Stomach smooth muscle (tissue), 2 donors: ENCODE data around the gene ACO2.

Source experiments
- H3K27ac ChIP-seq: one replicate; pipeline ENCODE4 v1.7.0; 2013; ENCODE audit warnings: mild to moderate bottlenecking, low read length, inconsistent platforms
- H3K27me3 ChIP-seq, 2 donors: one replicate each; pipeline ENCODE4 v1.7.0; 2013; ENCODE audit warnings: low read length in 2 of 2; ENCODE audit not compliant: insufficient read depth in 2 of 2, control insufficient read depth in 1 of 2
- H3K36me3 ChIP-seq, 2 donors: one replicate each; pipeline ENCODE4 v1.7.0; 2013; ENCODE audit warnings: low read length in 2 of 2; ENCODE audit not compliant: control insufficient read depth in 2 of 2, insufficient read depth in 2 of 2
- H3K4me1 ChIP-seq: one replicate; pipeline ENCODE4 v1.7.0; 2013; ENCODE audit warnings: low read length; ENCODE audit not compliant: control insufficient read depth, insufficient read depth
- H3K4me3 ChIP-seq, 2 donors: one replicate each; pipeline ENCODE4 v1.7.0; 2013; ENCODE audit warnings: low read length in 2 of 2
- H3K9ac ChIP-seq, 2 donors: one replicate each; pipeline ENCODE4 v1.7.0; 2013; ENCODE audit warnings: low read length in 2 of 2, mild to moderate bottlenecking in 1 of 2
- H3K9me3 ChIP-seq, 2 donors: one replicate each; pipeline ENCODE4 v1.7.0; 2013; ENCODE audit warnings: low read length in 2 of 2; ENCODE audit not compliant: control insufficient read depth in 2 of 2
- donor health status: healthy.
- donor health status: Pancreatic carcinoma.

Gene ACO2

GRCh38 chr22:41560095-41560471 lies 91.2 kb downstream of the ACO2 start:
- peaks cover 40% of the 10 kb centered on the region for H3K4me1 ChIP-seq
- H3K27ac ChIP-seq, result no peak overlapping the region
- no peaks in the 10 kb centered on the region for H3K9me3 ChIP-seq
- no peak overlapping the region for H3K9ac ChIP-seq
- no peaks in the 10 kb centered on the region for H3K27me3 ChIP-seq
- H3K36me3 ChIP-seq, result no peaks in the 10 kb centered on the region
- no peak overlapping the region for H3K4me3 ChIP-seq

- peak overlapping the region; percentile 33 to 66 for H3K9ac ChIP-seq
- H3K9me3 ChIP-seq, result no peaks in the 10 kb centered on the region
- no peaks in the 10 kb centered on the region for H3K36me3 ChIP-seq
- peaks cover 38% of the 10 kb centered on the region for H3K4me1 ChIP-seq
- no peaks in the 10 kb centered on the region for H3K27me3 ChIP-seq
- H3K27ac ChIP-seq, result peak overlapping the region; percentile 31
- peak overlapping the region; percentile 66 to 70 for H3K4me3 ChIP-seq
Observed at GRCh38 chr22:41561335-41561734, 92.4 kb downstream of the ACO2 start.

- H3K27ac ChIP-seq, result peak overlapping the region; percentile 31
- peaks cover 38% of the 10 kb centered on the region for H3K4me1 ChIP-seq
- no peaks in the 10 kb centered on the region for H3K27me3 ChIP-seq
- H3K9ac ChIP-seq, result peak overlapping the region in 1 of 2 donors; percentile 33
- no peaks in the 10 kb centered on the region for H3K36me3 ChIP-seq
- no peaks in the 10 kb centered on the region for H3K9me3 ChIP-seq
- peak overlapping the region in 1 of 2 donors; percentile 70 for H3K4me3 ChIP-seq
Observed at GRCh38 chr22:41561788-41562187, 92.9 kb downstream of the ACO2 start.

DNA sequence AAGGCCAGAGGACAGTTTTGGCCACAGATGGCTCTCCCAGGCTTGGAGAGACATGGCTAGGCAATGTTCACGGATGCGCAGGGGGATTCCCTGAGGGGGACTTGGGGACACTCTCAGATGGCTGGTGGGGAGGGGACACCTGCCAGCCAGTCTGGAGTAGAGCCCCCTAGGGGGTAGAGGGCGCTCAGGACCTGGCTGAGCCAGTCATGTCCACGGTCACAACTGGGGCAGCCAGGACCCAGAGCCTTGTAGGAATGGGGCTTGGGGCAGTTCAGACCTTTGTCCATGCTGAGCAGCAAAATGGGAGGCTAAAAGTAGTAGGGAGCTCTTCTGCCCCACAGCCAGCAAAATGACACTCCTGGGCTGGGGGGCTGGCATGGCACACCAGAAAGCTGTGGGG lies 93.5 kb downstream of the ACO2 start:
- no peak overlapping the region for H3K9ac ChIP-seq

GRCh38 chr22:41563051-41563711 lies 94.3 kb downstream of the ACO2 start:
- Histone ChIP-seq H3K27me3 (no peaks in the 10 kb centered on the region), H3K36me3 (no peaks in the 10 kb centered on the region), H3K27ac (peak overlapping the region; percentile 24), H3K4me1 (peaks cover 30% of the 10 kb centered on the region), H3K9me3 (no peaks in the 10 kb centered on the region), H3K9ac (peak overlapping the region in 1 of 2 donors; percentile 9), H3K4me3 (no peak overlapping the region)

More for the DNA sequence above, 93.5 kb downstream of the ACO2 start:
- no peaks in the 10 kb centered on the region for H3K9me3 ChIP-seq
- H3K4me1 ChIP-seq, result peaks cover 36% of the 10 kb centered on the region
- no peaks in the 10 kb centered on the region for H3K36me3 ChIP-seq
- H3K4me3 ChIP-seq, result no peak overlapping the region
- H3K27me3 ChIP-seq, result no peaks in the 10 kb centered on the region
- H3K27ac ChIP-seq, result peak overlapping the region; percentile 24

GRCh38 chr22:41564563-41564962 lies 95.6 kb downstream of the ACO2 start:
- Histone ChIP-seq H3K4me3 (no peak overlapping the region), H3K36me3 (no peaks in the 10 kb centered on the region), H3K9ac (no peak overlapping the region), H3K27ac (no peak overlapping the region), H3K27me3 (no peaks in the 10 kb centered on the region), H3K4me1 (peaks cover 30% of the 10 kb centered on the region), H3K9me3 (no peaks in the 10 kb centered on the region)

DNA sequence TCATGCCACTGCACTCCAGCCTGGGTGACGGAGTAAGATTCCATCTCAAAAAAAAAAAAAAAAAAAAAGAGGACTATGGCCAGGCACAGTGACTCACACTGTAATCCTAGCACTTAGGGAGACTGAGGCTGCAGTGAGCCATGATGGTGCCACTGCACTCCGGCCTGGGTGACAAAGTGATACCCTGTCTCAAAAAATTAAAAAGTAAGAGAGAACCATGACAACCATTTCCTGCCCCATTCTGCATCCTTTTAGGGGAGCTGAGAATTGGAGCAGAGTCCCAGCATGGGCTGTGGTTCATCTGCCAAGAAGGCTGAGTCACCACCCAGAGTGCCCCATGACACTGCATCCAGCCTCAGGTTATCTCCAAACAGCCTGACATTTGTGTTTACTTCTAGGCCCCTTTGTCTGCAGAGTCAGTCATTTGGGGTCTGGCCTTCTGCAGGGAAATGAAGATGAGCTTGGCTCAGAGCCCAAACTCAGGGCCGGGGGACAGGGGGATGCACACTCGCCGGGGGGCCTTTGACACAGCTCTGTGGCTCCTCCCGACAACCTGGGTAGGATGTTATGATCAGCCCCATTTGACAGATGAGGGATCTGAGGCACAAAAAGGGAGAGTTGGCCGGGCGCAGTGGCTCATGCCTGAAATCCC lies 96.6 kb downstream of the ACO2 start:
- Histone ChIP-seq H3K36me3 (no peaks in the 10 kb centered on the region), H3K9me3 (no peaks in the 10 kb centered on the region), H3K4me1 (peaks cover 27% of the 10 kb centered on the region), H3K4me3 (no peak overlapping the region), H3K27ac (no peak overlapping the region), H3K27me3 (no peaks in the 10 kb centered on the region), H3K9ac (no peak overlapping the region)

DNA sequence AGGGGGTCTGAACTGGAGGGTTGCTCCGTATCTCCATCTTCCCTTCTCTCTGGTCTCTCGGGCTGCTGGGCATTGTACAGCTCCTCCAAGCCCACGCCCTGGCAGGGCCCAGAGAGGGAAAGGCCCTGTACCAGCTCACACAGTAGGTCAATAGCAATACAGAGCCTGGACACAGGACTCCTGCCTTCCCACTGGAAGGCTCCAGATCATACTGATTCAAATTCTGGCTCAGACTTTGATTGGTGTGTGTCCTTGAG lies 98.5 kb downstream of the ACO2 start:
- Histone ChIP-seq H3K4me3 (no peak overlapping the region), H3K27ac (no peak overlapping the region), H3K36me3 (no peaks in the 10 kb centered on the region), H3K4me1 (peaks cover 12% of the 10 kb centered on the region), H3K9ac (no peak overlapping the region), H3K9me3 (no peaks in the 10 kb centered on the region), H3K27me3 (no peaks in the 10 kb centered on the region)

DNA sequence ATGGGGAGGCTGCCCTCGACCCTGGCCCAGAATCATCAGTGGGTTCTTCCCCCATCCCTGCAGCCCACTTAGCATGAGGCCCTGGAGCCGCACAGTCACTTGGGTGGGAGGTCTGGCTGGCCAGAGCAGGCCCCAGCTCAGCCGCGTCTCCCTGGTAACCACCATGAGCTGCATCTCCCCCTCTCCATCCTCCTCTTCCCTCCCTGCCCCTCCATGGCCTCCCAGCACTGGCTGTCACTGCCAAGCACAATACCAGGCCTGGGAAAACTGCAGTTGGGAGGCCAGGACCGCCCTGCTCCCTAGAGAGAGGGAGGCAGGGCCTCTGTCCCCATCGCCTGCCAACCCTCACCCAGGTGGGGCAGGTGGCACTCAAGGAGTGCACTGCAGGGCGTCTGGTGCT lies 99.9 kb downstream of the ACO2 start:
- H3K27ac ChIP-seq, result no peak overlapping the region
- no peak overlapping the region for H3K9ac ChIP-seq
- peaks cover 3% of the 10 kb centered on the region for H3K4me1 ChIP-seq
- no peaks in the 10 kb centered on the region for H3K9me3 ChIP-seq
- no peak overlapping the region for H3K4me3 ChIP-seq
- no peaks in the 10 kb centered on the region for H3K36me3 ChIP-seq
- no peaks in the 10 kb centered on the region for H3K27me3 ChIP-seq

DNA sequence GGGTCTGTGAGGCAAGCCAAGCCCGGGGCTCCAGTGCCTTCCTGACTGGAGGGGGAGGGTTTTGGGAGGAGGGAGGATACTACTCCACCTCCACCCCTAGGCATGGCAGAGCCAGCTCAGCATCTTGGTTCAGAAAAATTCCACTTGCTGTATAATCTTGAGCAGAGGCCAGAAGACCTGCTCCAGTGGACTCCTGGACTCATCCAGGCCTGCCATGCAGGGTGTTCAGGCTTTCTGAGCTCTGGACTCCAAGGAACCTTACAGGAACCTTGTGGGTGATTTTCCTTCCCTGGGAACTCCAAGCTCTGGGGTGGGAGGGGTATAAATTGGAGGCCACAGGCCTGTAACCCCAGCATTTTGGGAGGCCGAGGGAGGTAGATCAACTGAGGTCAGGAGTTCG lies 101.3 kb downstream of the ACO2 start:
- Histone ChIP-seq H3K4me3 (no peak overlapping the region), H3K9ac (no peak overlapping the region), H3K9me3 (no peaks in the 10 kb centered on the region), H3K27me3 (no peaks in the 10 kb centered on the region), H3K36me3 (no peaks in the 10 kb centered on the region), H3K27ac (no peak overlapping the region), H3K4me1 (peaks cover 10% of the 10 kb centered on the region)

- no peaks in the 10 kb centered on the region for H3K27me3 ChIP-seq
- H3K4me3 ChIP-seq, result no peak overlapping the region
- H3K9ac ChIP-seq, result no peak overlapping the region
- H3K36me3 ChIP-seq, result peaks cover 0 to 3% of the 10 kb centered on the region in 2 donors
- H3K27ac ChIP-seq, result no peak overlapping the region
- peaks cover 14% of the 10 kb centered on the region for H3K4me1 ChIP-seq
- no peaks in the 10 kb centered on the region for H3K9me3 ChIP-seq
Observed at GRCh38 chr22:41571786-41572185, 102.9 kb downstream of the ACO2 start.
